ENCODE measurements around the gene RPS2. TPM values are rescaled to one million over a fixed set of nuclear protein-coding genes. Genes with fewer than 3 reads are reported as not detected.

Gene RPS2
- total RNA-seq, 2 donors from 2014 or later: 782 to 1,247 TPM

DNA sequence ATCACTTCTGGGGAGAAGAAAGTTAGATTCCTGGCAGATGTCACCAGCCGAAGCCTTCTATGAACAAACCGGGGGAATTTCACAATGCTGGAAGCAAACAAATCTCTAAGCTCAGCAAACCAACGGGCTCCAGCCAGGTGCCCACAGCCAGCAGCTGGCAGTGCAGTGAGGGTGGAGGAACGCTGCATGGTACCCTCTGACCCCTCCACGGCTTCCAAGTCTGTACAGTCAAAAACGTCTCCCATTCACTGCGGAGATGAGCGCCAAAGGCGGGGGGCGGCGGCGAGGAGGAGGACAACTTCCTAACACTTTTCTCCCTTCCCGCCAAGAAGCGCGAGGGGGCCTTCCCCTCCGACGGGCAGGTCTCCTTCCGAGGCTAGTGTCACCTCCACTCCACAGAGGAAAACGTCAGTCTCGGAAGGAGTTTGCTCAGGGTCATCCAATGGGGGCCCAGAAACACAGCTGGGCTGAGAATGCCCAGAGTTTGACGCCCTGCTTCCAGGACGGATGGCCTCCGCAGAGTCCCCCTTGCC lies 44.1 kb upstream of the RPS2 start:
- DNase-seq (ENCODE audit: low spot score): no peak
- Histone ChIP-seq H3K27me3 (no peaks in the 10 kb centered on the region), H3K4me1 (peaks cover 0 to 64% of the 10 kb centered on the region in 2 donors), H3K9me3 (no peaks in the 10 kb centered on the region), H3K36me3 (no peaks in the 10 kb centered on the region), H3K27ac (peak overlapping the region; percentile 84 to 91), H3K4me3 (peak overlapping the region; percentile 92 to 99)
- TF ChIP-seq CTCF (IDR thresholded peaks at IDR 0.05): no peak

- Histone ChIP-seq H3K9me3 (no peaks in the 10 kb centered on the region), H3K36me3 (peaks cover 3% of the 10 kb centered on the region), H3K4me3 (peak overlapping the region in 1 of 2 donors; percentile 99), H3K27ac (no peak overlapping the region), H3K4me1 (peaks cover 0 to 67% of the 10 kb centered on the region in 2 donors), H3K27me3 (no peaks in the 10 kb centered on the region)
- TF ChIP-seq CTCF (IDR thresholded peaks at IDR 0.05): no peak
- no peak for DNase-seq (ENCODE audit: low spot score)
These were observed 43.4 kb upstream of the RPS2 start for GRCh38 chr16:2008009-2008526.

DNA sequence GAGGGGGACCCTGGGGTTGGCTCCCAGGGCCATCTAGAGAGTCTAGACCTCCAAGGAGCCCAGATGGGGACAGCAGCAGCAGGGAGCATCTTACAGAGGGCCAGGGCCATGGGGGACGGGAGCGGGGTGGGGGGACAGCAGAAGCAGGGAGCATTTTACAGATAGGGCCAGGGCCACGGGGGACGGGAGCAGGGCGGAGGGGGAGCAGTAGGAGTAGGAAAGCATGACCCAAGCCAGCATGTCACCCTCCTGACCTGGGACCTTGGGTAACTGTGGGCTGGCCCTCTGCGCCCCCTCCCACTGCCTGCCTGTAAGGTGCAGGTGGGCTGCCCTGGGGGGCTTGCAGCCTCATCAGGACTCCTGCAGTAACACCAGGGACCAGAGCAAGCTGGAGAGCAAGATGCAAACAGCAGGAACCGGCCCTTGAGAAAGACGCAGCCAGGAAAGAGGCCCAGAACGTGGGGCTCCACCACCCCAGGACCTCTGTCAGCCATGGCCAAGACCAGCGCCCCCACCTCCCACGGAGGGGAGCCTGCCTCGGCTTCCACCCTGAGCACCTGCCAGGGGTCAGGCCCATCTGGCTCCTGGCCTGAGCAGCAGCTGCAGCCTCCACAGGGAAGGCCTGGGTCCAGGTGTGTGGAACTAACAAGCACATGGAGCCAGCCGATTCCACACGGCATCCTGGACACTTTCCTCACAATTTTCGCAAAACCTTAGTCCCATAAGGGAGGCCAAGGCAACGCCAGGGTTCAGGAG lies 42.6 kb upstream of the RPS2 start:
- peaks cover 11% of the 10 kb centered on the region for H3K36me3 ChIP-seq
- no peaks in the 10 kb centered on the region for H3K27me3 ChIP-seq
- DNase-seq (ENCODE audit: low spot score): no peak
- H3K9me3 ChIP-seq: no peaks in the 10 kb centered on the region
- TF ChIP-seq CTCF (IDR thresholded peaks at IDR 0.05): no peak
- H3K4me3 ChIP-seq: no peak overlapping the region
- H3K27ac ChIP-seq: no peak overlapping the region
- peaks cover 0 to 67% of the 10 kb centered on the region in 2 donors for H3K4me1 ChIP-seq

GRCh38 chr16:2006317-2006716 lies 41.7 kb upstream of the RPS2 start:
- DNase-seq (ENCODE audit: low spot score): no peak
- TF ChIP-seq CTCF (IDR thresholded peaks at IDR 0.05): no peak
- H3K27ac ChIP-seq: no peak overlapping the region

GRCh38 chr16:2005646-2006045 lies 41.0 kb upstream of the RPS2 start:
- no peak overlapping the region for H3K27ac ChIP-seq
- peaks cover 26% of the 10 kb centered on the region for H3K36me3 ChIP-seq
- H3K27me3 ChIP-seq: no peaks in the 10 kb centered on the region
- H3K4me3 ChIP-seq: no peak overlapping the region
- TF ChIP-seq CTCF (IDR thresholded peaks at IDR 0.05): no peak
- H3K9me3 ChIP-seq: no peaks in the 10 kb centered on the region
- peaks cover 0 to 66% of the 10 kb centered on the region in 2 donors for H3K4me1 ChIP-seq
- no peak for DNase-seq (ENCODE audit: low spot score)

More at GRCh38 chr16:2006317-2006716, 41.7 kb upstream of the RPS2 start:
- peaks cover 0 to 67% of the 10 kb centered on the region in 2 donors for H3K4me1 ChIP-seq
- H3K9me3 ChIP-seq: no peaks in the 10 kb centered on the region
- H3K27me3 ChIP-seq: no peaks in the 10 kb centered on the region
- no peak overlapping the region for H3K4me3 ChIP-seq
- peaks cover 21% of the 10 kb centered on the region for H3K36me3 ChIP-seq
